ENCODE measurements around the gene CHKA.

DNA sequence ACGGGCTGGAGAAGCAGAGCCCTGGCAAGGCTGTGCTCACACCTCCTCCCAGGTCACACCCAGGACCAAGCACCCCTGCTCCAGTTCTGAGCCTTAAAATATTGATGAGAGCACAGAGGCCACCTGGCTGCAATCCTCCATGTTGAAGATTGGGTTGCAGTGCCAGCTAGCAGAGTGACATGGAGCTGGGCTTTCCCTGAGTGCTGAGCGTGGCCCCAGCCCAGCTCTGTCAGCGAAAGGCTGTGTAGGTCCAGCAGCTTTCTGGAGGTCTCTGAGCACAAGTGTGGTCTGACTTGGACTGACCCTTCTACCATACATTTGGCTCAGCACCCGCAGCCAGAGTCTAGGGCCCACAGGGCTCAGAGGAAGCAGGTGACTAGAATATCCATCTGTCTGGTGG is 4.0 kb upstream of the CHKA start:
- TF ChIP-seq POLR2A (IDR thresholded peaks at IDR 0.05) (no peak), EP300 (IDR thresholded peaks at IDR 0.05) (no peak), CTCF (IDR thresholded peaks at IDR 0.05) (no peak)

Measured in stomach (tissue), 4 donors.